ENCODE measurements around the gene GRB10.

DNA sequence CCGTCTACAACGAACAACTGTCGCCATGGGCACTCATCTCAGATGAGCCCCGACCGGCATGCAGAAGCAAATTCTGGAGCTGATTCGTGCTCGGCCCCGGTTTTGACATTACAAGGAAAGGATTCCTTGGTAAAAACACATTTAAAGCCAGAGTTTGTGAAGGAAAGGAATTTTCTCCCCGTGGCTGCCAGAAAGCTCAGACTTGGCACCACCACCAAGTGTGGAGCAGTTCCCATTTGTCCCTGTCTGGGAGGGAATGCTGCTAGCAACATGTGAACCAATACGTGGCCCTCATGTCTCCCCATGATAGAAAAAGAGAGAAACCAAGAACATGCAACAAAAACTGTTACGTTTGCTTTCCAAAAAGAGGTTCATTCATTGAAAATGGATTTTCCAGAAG is 162.3 kb downstream of the GRB10 start:
- TF ChIP-seq, protein P1, sequence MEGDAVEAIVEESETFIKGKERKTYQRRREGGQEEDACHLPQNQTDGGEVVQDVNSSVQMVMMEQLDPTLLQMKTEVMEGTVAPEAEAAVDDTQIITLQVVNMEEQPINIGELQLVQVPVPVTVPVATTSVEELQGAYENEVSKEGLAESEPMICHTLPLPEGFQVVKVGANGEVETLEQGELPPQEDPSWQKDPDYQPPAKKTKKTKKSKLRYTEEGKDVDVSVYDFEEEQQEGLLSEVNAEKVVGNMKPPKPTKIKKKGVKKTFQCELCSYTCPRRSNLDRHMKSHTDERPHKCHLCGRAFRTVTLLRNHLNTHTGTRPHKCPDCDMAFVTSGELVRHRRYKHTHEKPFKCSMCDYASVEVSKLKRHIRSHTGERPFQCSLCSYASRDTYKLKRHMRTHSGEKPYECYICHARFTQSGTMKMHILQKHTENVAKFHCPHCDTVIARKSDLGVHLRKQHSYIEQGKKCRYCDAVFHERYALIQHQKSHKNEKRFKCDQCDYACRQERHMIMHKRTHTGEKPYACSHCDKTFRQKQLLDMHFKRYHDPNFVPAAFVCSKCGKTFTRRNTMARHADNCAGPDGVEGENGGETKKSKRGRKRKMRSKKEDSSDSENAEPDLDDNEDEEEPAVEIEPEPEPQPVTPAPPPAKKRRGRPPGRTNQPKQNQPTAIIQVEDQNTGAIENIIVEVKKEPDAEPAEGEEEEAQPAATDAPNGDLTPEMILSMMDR (conservative IDR thresholded peaks at IDR 0.05): no peak
- no peak for TF ChIP-seq EZH2 (IDR thresholded peaks at IDR 0.05; ENCODE audit: low read depth)
